Duodenal mucosa (tissue), 2 donors: Measurements from ENCODE around the gene GTPBP4.

ENCODE experiments used
- H3K27ac ChIP-seq: one replicate; pipeline ENCODE4 v1.7.0; 2013; ENCODE audit warnings: low read depth, low read length
- H3K27me3 ChIP-seq, 2 donors: one replicate each; pipeline ENCODE4 v1.7.0; 2013; ENCODE audit warnings: low read length in 2 of 2, control low read depth in 1 of 2; ENCODE audit not compliant: insufficient read depth in 2 of 2, control insufficient read depth in 1 of 2
- H3K36me3 ChIP-seq, 2 donors: one replicate each; pipeline ENCODE4 v1.7.0; 2013; ENCODE audit warnings: low read length in 2 of 2, control low read depth in 1 of 2; ENCODE audit not compliant: insufficient read depth in 2 of 2, control insufficient read depth in 1 of 2
- H3K4me1 ChIP-seq, 2 donors: one replicate each; pipeline ENCODE4 v1.7.0; 2013; ENCODE audit warnings: low read length in 2 of 2, control low read depth in 1 of 2; ENCODE audit not compliant: insufficient read depth in 2 of 2, control insufficient read depth in 1 of 2
- H3K4me3 ChIP-seq, 2 donors: one replicate each; pipeline ENCODE4 v1.7.0; 2013; ENCODE audit warnings: low read length in 2 of 2, low read depth in 1 of 2
- H3K9ac ChIP-seq, 2 donors: one replicate each; pipeline ENCODE4 v1.7.0; 2013; ENCODE audit warnings: low read length in 2 of 2, low read depth in 1 of 2
- H3K9me3 ChIP-seq, 2 donors: one replicate each; pipeline ENCODE4 v1.7.0; 2013; ENCODE audit warnings: low read length in 2 of 2, control low read depth in 1 of 2; ENCODE audit not compliant: control insufficient read depth in 1 of 2

The GTPBP4 gene

DNA sequence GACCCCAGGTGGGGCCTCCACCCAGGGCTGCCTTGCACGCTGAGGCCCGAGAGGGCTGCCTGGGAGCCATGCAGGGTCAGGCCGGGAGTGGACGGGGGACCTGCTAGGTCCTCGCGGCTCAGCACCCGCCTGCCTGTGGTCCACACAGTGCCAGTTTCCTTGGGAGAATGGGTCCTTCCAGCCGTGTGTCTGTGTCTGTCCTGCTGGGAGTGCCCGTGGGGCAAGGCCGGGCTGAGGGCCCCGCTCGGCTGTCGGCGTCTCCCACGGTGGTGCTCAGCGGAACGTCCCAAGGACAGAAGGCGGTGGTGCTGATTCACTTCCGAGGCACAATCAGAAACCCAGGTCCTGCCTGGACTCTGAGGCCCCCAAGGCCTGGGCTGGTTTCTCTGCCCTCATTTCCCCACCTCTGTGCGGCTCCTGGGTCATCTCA, 23.2 kb upstream of the GTPBP4 start:
- Histone ChIP-seq H3K27me3 (no peaks in the 10 kb centered on the region), H3K9me3 (no peaks in the 10 kb centered on the region), H3K36me3 (no peaks in the 10 kb centered on the region), H3K9ac (no peak overlapping the region), H3K4me1 (peaks cover 0 to 7% of the 10 kb centered on the region in 2 donors), H3K27ac (no peak overlapping the region), H3K4me3 (no peak overlapping the region)

DNA sequence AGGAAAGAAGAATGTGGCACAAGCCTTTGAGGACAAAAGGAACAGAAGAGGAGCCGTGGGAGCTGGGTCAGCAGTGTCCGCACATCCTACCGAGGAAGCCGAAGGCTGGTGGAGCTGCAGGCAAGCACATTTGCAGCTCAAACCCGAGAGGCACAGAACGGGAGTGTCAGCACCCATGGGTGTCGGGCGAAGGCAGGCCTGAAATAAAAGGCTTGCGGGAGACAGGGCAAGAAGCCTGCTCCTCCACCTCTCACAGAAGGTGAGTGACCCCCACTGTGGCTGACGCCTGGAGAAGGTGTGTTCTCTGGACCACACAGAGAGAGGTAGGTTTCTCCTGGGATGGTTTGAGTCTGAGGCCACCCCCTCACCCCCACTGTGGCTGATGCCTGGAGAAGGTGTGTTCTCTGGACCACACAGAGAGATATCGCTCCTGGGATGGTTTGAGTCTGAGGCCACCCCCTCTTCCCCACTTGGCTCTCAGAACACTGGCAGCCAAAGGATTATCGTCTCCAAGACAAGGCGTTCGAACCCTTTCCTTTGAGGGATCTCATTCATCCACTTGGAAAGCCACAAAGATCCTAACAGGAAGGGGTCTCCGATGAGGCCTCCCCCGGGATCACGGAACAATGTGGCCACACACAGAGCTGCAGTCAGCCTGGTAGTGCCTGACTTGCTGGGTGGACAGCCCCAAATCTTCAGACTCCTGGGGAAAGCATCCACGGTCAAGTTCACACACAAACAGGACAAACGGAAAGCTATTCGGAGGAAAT, 21.6 kb upstream of the GTPBP4 start:
- H3K9me3 ChIP-seq, result no peaks in the 10 kb centered on the region
- no peak overlapping the region for H3K4me3 ChIP-seq
- no peaks in the 10 kb centered on the region for H3K27me3 ChIP-seq
- H3K36me3 ChIP-seq, result no peaks in the 10 kb centered on the region
- H3K9ac ChIP-seq, result no peak overlapping the region
- H3K27ac ChIP-seq, result no peak overlapping the region
- H3K4me1 ChIP-seq, result peaks cover 12% of the 10 kb centered on the region in 2 donors

DNA sequence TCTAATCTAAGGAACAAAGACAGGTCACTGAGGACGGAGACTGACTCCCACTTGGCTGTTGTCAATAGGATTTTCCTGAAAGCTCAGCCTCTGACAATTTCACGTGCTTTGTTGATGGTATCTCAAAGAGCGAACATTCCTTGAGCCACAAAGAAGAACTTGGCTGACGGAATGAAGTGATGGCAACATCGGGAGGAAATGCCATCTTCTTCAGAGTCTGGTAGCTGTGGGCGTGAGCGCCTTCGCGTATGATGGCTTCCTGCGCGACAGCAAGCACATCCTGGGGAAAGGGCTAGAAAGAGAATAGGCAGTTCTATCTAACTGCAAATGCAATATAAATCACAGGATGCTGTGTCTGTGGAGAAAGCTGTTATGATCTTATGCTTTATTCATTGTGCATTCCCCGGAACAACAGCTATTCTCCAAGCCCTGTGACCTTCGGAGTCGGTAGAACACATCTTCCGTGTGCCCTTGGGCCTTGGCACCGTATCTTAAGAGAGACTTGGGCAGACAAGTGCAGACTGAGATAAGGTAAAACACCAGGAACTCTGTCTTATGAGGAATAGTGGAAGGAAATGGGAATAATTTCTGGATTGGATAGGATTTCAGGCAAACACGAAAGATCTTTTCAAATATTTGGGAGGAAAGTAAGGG, 19.6 kb upstream of the GTPBP4 start:
- no peak overlapping the region for H3K27ac ChIP-seq
- no peaks in the 10 kb centered on the region for H3K36me3 ChIP-seq
- H3K9me3 ChIP-seq, result no peaks in the 10 kb centered on the region
- no peak overlapping the region for H3K9ac ChIP-seq
- no peak overlapping the region for H3K4me3 ChIP-seq
- H3K4me1 ChIP-seq, result peaks cover 12% of the 10 kb centered on the region in 2 donors
- no peaks in the 10 kb centered on the region for H3K27me3 ChIP-seq

DNA sequence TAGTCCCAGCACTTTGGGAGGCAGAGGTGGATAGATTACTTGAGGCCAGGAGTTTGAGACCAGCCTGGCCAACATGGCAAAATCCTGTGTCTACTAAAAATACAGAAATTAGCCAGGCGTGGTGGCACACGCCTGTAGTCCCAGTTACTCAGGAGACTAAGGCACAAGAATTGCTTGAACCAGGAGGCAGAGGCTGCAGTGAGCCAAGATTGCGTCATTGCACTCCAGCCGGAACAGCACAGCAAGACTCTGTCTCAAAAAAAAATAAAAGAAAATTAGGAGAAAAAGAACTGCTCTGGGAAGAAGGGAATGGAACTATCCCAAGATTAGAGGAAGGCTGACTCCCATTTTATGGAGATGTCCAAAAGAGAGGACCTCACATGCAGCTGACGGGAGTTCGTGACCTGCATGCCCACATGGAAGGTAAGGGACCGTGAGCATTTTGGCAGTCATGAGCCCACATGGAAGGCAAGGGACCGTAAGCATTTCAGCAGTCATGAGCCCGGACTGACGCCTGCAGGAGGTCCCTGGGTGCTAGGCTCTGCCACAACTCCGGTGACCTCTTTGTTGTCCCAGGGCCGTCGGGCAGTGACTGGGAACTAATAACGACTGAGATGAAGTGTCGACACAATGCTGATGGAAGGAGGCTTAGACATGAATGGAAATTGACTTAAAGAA, 18.6 kb upstream of the GTPBP4 start:
- H3K4me3 ChIP-seq, result no peak overlapping the region

DNA sequence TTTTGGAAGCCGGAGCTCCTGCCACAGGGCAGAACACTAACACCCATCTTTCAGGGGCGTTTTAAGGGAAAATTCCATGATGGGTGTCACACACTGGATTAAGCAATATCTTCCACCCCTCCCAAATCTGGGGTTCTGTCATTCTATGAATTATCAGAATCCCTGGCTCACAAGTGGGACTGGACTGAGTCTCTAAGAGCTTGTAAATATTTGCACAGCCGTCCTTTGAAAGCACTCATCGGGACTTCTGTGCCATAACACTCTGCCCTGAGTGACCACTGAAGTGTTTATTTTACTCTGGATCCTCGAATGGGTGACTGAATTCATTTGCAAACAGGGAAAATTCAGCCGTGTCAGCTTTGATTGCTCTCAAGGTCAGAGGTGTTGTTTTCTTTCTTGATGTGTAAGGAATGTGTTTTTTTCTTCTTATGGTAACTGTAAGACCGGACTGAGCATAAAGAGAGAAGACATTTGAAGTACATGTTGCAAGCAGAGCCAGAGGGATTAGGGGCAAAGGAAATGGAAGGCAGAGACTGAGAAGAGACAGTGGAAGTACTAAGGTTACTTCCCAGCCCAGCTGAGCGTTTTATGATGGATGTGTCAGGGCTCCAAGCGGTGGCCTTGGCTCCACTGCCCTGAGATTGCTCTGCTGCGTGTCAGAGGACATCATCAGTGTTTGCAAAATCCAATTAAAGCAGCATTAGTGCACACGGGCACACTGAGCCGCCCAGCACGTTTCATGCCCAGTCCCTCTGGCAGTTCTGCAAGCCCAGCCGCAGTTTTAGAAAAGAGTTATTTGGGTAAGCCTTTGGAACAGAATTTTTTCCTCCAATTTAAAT, 17.7 kb upstream of the GTPBP4 start:
- H3K4me1 ChIP-seq, result peaks cover 12% of the 10 kb centered on the region in 2 donors
- H3K9me3 ChIP-seq, result no peaks in the 10 kb centered on the region
- no peaks in the 10 kb centered on the region for H3K36me3 ChIP-seq
- H3K4me3 ChIP-seq, result peak overlapping the region in 1 of 2 donors; percentile 21
- H3K27ac ChIP-seq, result no peak overlapping the region
- H3K27me3 ChIP-seq, result no peaks in the 10 kb centered on the region
- H3K9ac ChIP-seq, result no peak overlapping the region

More for the DNA sequence above, 18.6 kb upstream of the GTPBP4 start:
- Histone ChIP-seq H3K9ac (no peak overlapping the region), H3K9me3 (no peaks in the 10 kb centered on the region), H3K4me1 (peaks cover 12% of the 10 kb centered on the region in 2 donors), H3K36me3 (no peaks in the 10 kb centered on the region), H3K27me3 (no peaks in the 10 kb centered on the region), H3K27ac (no peak overlapping the region)

DNA sequence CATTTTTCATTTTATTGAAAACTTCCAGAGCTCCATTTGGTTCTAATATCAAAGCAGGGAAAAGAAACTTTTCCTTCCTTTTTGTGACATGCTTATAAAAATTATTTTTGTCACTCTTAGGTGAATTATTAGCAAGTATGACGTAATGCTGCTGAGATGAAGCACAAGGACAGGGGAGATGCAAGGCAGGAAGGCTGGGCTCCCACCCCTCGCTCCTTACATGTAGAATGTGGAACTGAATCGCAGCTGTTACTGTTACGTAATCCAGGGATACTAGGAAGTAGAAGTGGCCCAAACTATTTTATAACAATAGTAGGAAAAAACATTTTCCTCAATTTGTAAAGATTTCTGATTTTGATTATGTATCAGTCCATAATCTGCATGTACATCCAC, 17.1 kb upstream of the GTPBP4 start:
- no peak overlapping the region for H3K27ac ChIP-seq
- no peak overlapping the region for H3K4me3 ChIP-seq
- H3K27me3 ChIP-seq, result no peaks in the 10 kb centered on the region
- H3K4me1 ChIP-seq, result peaks cover 12% of the 10 kb centered on the region in 2 donors
- no peaks in the 10 kb centered on the region for H3K36me3 ChIP-seq
- H3K9ac ChIP-seq, result no peak overlapping the region
- H3K9me3 ChIP-seq, result no peaks in the 10 kb centered on the region

DNA sequence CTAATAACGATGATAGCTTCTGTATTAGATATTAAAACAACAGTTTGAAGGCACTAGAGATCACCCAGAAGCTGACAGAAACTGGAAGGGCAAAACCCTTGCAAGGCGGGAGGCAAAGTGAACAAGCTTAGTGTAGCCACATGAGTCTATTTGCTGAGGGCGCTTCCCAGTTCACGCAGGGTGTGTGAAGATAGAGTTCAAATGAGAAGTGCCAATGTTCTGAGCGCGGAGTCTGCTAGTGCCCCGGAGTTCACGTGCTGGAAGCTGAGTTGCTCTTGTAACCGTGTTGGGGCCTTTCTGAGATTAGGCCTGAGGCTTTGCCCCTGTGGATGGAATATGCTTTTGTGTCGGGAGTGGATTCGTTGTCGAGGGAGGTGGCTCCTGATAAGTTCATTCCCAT, 16.6 kb upstream of the GTPBP4 start:
- no peaks in the 10 kb centered on the region for H3K27me3 ChIP-seq
- H3K4me1 ChIP-seq, result peaks cover 12% of the 10 kb centered on the region in 2 donors
- H3K9ac ChIP-seq, result no peak overlapping the region
- H3K36me3 ChIP-seq, result no peaks in the 10 kb centered on the region
- H3K9me3 ChIP-seq, result no peaks in the 10 kb centered on the region
- no peak overlapping the region for H3K4me3 ChIP-seq
- H3K27ac ChIP-seq, result no peak overlapping the region

DNA sequence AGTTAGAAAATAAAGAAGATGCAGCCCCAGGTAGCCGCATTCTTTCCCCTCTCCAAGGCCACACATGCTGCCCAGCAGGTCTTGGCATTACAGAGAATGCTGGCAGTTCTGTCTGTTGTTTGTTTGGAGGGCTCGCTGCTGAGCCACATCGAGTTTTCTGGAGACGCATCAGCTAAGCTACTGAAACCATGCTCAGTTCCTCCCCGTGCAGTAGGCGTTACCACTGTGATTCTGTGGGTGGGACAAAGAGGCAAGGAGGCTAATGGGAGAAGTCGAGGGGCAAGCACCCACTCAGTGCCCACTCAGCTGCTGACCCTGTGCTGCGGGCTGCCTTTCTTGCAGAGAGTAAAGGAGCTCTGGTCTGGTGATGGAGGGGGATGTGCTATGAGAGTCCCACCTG, 15.5 kb upstream of the GTPBP4 start:
- Histone ChIP-seq H3K4me1 (peaks cover 12% of the 10 kb centered on the region in 2 donors), H3K9ac (no peak overlapping the region), H3K27me3 (no peaks in the 10 kb centered on the region), H3K4me3 (no peak overlapping the region), H3K27ac (no peak overlapping the region), H3K9me3 (no peaks in the 10 kb centered on the region), H3K36me3 (no peaks in the 10 kb centered on the region)

DNA sequence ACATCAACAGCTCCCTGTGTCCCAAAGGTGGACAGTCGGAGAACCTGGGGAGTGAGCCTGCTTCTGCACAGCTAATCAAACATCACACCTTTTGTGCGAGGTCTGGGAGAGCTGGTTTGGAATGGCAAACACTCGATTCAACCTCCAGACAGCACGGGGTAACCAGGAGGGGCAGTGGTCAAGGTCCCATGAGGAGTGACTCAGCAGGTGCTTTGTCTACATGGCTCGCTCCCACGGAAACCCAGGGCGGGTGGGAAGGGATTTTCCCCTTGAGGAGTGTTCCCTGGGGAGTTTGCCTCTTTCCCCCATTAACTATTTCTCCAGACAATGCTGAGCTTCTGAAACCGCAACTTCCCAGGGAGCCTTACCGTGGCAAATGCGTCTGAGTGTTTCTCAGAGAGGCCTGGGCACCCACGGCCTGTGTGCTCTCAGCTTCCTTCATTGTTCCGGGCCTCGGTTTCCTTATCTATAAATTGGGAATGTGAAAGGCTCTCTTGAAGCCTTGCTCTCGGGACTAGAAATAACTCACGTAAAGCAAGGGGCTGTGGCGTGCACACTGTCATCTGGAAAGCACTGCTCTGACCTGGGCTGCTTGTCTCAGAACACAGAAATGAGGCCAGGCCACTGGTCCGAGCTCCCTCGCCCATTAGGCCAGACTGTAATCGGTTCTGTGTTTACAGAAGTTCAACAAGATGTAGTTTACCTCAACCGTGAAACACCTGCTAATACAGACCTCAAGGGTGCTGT, 14.0 kb upstream of the GTPBP4 start:
- Histone ChIP-seq H3K9me3 (peaks cover 7 to 12% of the 10 kb centered on the region in 2 donors), H3K27ac (no peak overlapping the region)

More for the DNA sequence above, 14.0 kb upstream of the GTPBP4 start:
- H3K36me3 ChIP-seq, result no peaks in the 10 kb centered on the region
- H3K27me3 ChIP-seq, result no peaks in the 10 kb centered on the region
- no peak overlapping the region for H3K4me3 ChIP-seq
- peaks cover 5 to 12% of the 10 kb centered on the region in 2 donors for H3K4me1 ChIP-seq
- no peak overlapping the region for H3K9ac ChIP-seq
